ENCODE data around the gene THRA. TPM values are rescaled to one million over a fixed set of nuclear protein-coding genes. Genes with fewer than 3 reads are reported as not detected.

Gene THRA
- total and polyA plus RNA-seq, 2 of the 8 experiments (the other 6 are each of a cell fraction or from before 2014, with no cell fraction given), result 6.4 to 10.2 TPM

DNA sequence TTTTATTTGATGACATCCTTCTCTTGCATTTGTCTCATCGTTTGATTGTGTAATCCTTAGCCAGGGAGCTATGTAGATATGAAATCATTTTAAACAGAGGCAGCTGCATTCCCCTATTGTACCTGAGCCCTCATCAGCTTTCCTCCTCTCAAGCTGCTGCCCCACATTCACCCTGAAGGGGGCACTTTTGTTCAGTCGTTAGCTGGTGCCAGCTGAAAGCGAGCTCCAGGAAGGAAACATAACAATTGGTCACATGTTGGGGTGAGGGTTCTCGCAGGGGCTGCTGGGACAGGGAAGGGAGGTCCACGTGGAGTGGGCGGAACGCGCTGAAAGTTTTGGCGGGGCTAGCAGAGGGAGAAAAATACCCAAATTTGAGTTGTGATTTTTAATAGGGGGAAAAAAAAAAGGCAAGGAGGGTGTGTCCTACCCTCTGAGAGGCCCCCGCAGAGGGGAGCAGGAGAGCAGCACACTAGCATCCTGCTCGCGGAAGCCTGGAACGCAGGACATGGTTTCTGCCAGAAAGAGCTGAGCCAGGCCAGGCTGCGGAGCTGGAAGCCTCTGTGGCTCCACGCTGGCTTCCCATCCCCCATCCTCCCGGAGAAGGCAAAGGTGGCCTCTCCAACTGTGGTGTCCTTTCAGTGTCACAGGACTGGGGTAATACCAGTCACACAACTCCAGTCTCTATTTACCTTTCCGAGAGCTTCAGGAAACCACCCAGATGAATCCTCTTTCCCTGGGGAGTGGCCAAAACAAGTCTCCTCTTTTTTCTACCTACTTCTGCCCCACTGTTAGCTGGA, 50.5 kb downstream of the THRA start:
- Histone ChIP-seq H3K23ac (ENCODE audit: insufficient read length) (no peak overlapping the region), H2AK5ac (ENCODE audit: low read depth, low read length) (peak overlapping the region; percentile 75), H3K9me3 (ENCODE audit: insufficient read depth in 2 of 2, low read depth in 1 of 2, low read length in 1 of 2) (no peaks in the 10 kb centered on the region), H3K4me1 (replicated peaks in 1 of 4; ENCODE audit: control insufficient read depth in 3 of 4, insufficient read depth in 4 of 4, low read length in 3 of 4) (peaks cover 23 to 33% (median 31%) of the 10 kb centered on the region in 4 experiments), H3K36me3 (ENCODE audit: control insufficient read depth in 2 of 4, insufficient read depth in 4 of 4, low read length in 3 of 4) (no peaks in the 10 kb centered on the region), H3K27me3 (replicated peaks in 1 of 4; ENCODE audit: control insufficient read depth in 3 of 4, extremely low read depth in 1 of 4, insufficient read depth in 3 of 4, low read length in 3 of 4) (no peaks in the 10 kb centered on the region; a peak in 2 of 7 replicates), H2BK15ac (ENCODE audit: low read length) (no peak overlapping the region; the same call in 1 of the 2 replicates), H4K8ac (ENCODE audit: extremely low read depth, insufficient read depth, low read length) (peak overlapping the region; percentile 36; the same call in 1 of the 2 replicates), H3K27ac (ENCODE audit: low read depth, low read length) (peak overlapping the region; percentile 93), H2BK20ac (ENCODE audit: low read length) (peak overlapping the region; percentile 43; the same call in 1 of the 2 replicates), H3K23me2 (ENCODE audit: low read depth, low read length) (no peaks in the 10 kb centered on the region), H3K4me3 (ENCODE audit: extremely low read depth in 1 of 4, insufficient read depth in 2 of 4, low read depth in 3 of 4, low read length in 4 of 4) (peak overlapping the region; percentile 1 to 53 (median 11); a peak in 5 of 8 replicates), H2AFZ (ENCODE audit: low read length) (no peak overlapping the region), H3K56ac (replicated peaks; ENCODE audit: insufficient read length, low read depth, low read length) (peak overlapping the region; percentile 56), H4K5ac (ENCODE audit: insufficient read length, low read depth, low read length) (peak overlapping the region; percentile 85), H2BK5ac (ENCODE audit: low read depth, low read length) (peak overlapping the region; percentile 97), H3K4ac (replicated peaks; ENCODE audit: insufficient read length, low read depth, low read length) (peak overlapping the region; percentile 48), H3K14ac (ENCODE audit: insufficient read length) (no peak overlapping the region), H3K18ac (ENCODE audit: extremely low read depth, low read length) (peak overlapping the region; percentile 98), H2BK120ac (replicated peaks; ENCODE audit: low read depth, low read length) (peak overlapping the region; percentile 67), H3K4me2 (ENCODE audit: insufficient read depth in 1 of 2, low read depth in 2 of 2, low read length in 2 of 2) (peak overlapping the region; percentile 62 to 69), H3K9ac (replicated peaks in 1 of 4; ENCODE audit: extremely low read depth in 1 of 4, low read depth in 3 of 4, low read length in 3 of 4) (peak overlapping the region in 3 of 4 experiments; percentile 13 to 79 (median 69); a peak in 6 of 7 replicates), H4K91ac (replicated peaks; ENCODE audit: insufficient read length, low read length) (peak overlapping the region; percentile 90), H4K20me1 (replicated peaks in 1 of 2; ENCODE audit: control insufficient read depth in 1 of 2, insufficient read depth in 2 of 2, low read length in 2 of 2) (no peaks in the 10 kb centered on the region), H3K79me2 (ENCODE audit: control insufficient read depth in 1 of 2, insufficient read depth in 2 of 2, low read length in 2 of 2) (no peaks in the 10 kb centered on the region), H3K79me1 (ENCODE audit: low read depth, low read length) (no peaks in the 10 kb centered on the region), H2BK12ac (ENCODE audit: low read depth, low read length) (peak overlapping the region; percentile 100)
- FAIRE-seq, result no peak
- DNase-seq (ENCODE audit: low read depth in 1 of 2, low spot score in 2 of 2), result peak in 1 of 2 experiments; percentile 92
- CTCF ChIA-PET (ENCODE audit: partially characterized antibody), result interaction anchor here (0.5 to 8.9 kb wide), 39 partner anchors 7 to 1725 kb away, joined by 3 to 135 read pairs (median 7); partner anchors contain the start of genes CASC3, CSF3, MED24 and MSL1
- POLR2A ChIA-PET (ENCODE audit: partially characterized antibody), result interaction anchor here (0.6 to 16.7 kb wide), 32 partner anchors 10 to 424 kb away, joined by 3 to 399 read pairs (median 4); partner anchors contain the start of genes CASC3, CSF3, MED24 and MSL1
- 5% methylated on average over 17 of the region's 17 CpGs; no CpG with 5 or more reads in 1 of the 2 experiments for WGBS, 2 experiments (ENCODE audit: extremely low coverage in 1 of 2, insufficient coverage in 1 of 2, insufficient read length in 1 of 2, insufficient replicate concordance in 2 of 2, low coverage in 1 of 2, low lambda C conversion rate in 2 of 2, missing lambda C conversion rate in 1 of 2)
- TF ChIP-seq HDAC2 (IDR thresholded peaks at IDR 0.05; ENCODE audit: borderline replicate concordance in 1 of 2, low read depth in 2 of 2, low read length in 2 of 2), result peak in 1 of 2 experiments; percentile 72; a peak in 2 of 4 replicates
- TF ChIP-seq EGR1 (IDR thresholded peaks at IDR 0.05; ENCODE audit: borderline replicate concordance, low read depth, low read length), result no peak
- TF ChIP-seq TBP (IDR thresholded peaks at IDR 0.05; ENCODE audit: low read depth, low read length), result peak; percentile 33
- no peak for TF ChIP-seq RFX5 (IDR thresholded peaks at IDR 0.05; ENCODE audit: borderline replicate concordance, low read depth, low read length)
- TF ChIP-seq ASH2L (IDR thresholded peaks at IDR 0.05; ENCODE audit: low read length), result peak; percentile 89
- 0 out of 2 replicates have a peak, but pooled peaks have one; percentile 16 for TF ChIP-seq ATF2 (IDR thresholded peaks at IDR 0.05; ENCODE audit: low read length)
- TF ChIP-seq RXRA (IDR thresholded peaks at IDR 0.05; ENCODE audit: insufficient read depth, low read depth, low read length), result no peak
- no peak for TF ChIP-seq SUZ12 (IDR thresholded peaks at IDR 0.05; ENCODE audit: low read length)
- no peak for TF ChIP-seq KDM5A (IDR thresholded peaks at IDR 0.05; ENCODE audit: low read length)

Measured in H1 (cell line).